Esophagus muscularis mucosa (tissue), 4 donors: Measurements from ENCODE around the gene CLTB. TPM values are rescaled to one million over a fixed set of nuclear protein-coding genes. Genes with fewer than 3 reads are reported as not detected.

Source experiments
- DNase-seq: peaks from one replicate; pipeline ENCODE4 v3.0.0-alpha.2; 2017; ENCODE audit errors: extremely low spot score
- H3K27ac ChIP-seq, 4 donors: fragments of 200-600 bp; sonication (generic); replicated peaks in 1 of 4; 1 replicate in 3 of 4; 2 replicates in 1 of 4; pipeline ENCODE4 v1.5.1; 2016 to 2019; ENCODE audit warnings: mild to moderate bottlenecking in 1 of 4
- H3K27me3 ChIP-seq, 4 donors: fragments of 200-600 bp; sonication (generic); one replicate each; pipeline versions ENCODE4 v1.5.1 to v1.6.0; 2016 to 2019
- H3K36me3 ChIP-seq, 4 donors: fragments of 200-600 bp; sonication (generic); one replicate each; pipeline ENCODE4 v1.5.1; 2016 to 2019
- H3K4me1 ChIP-seq, 4 donors: fragments of 200-600 bp; sonication (generic); one replicate each; pipeline ENCODE4 v1.5.1; 2016 to 2019
- H3K4me3 ChIP-seq, 4 donors: fragments of 200-600 bp; sonication (generic); 1 replicate in 2 of 4; 2 replicates in 2 of 4; pipeline ENCODE4 v1.5.1; 2016 to 2019; ENCODE audit warnings: mild to moderate bottlenecking in 4 of 4, moderate library complexity in 1 of 4
- H3K9me3 ChIP-seq, 4 donors: fragments of 200-600 bp; sonication (generic); 1 replicate in 3 of 4; 2 replicates in 1 of 4; pipeline ENCODE4 v1.5.1; 2016 to 2019
- EP300 ChIP-seq: sonication (generic); formaldehyde crosslinking; IDR thresholded peaks from one replicate; pipeline ENCODE4 v1.6.1; 2017; ENCODE audit warnings: antibody characterized with exemption
- POLR2A ChIP-seq: fragments of 450-650 bp; IDR thresholded peaks from one replicate; pipeline ENCODE4 v1.6.1; 2017; ENCODE audit warnings: antibody characterized with exemption, moderate library complexity, mild to moderate bottlenecking, low read depth
- POLR2AphosphoS5 ChIP-seq, 2 donors: sonication (generic); formaldehyde crosslinking; IDR thresholded peaks; one replicate each; pipeline ENCODE4 v1.6.1; 2017; ENCODE audit warnings: antibody characterized with exemption in 2 of 2
- WGBS: methylation state at CpG from one replicate; pipeline ENCODE4 v1.1.5; 2018; 5-methylcytosine and 5-hydroxymethylcytosine counted together
- intact Hi-C: fragments of 100-400 bp; cut with DNase I; formaldehyde crosslinking; loops from one replicate; pipeline ENCODE4 v1.15.1; 2023
- total RNA-seq, 4 donors: library from RNA; depleted of rRNA; stranded (reverse); fragments of >200 nt; gene quantifications; one replicate each; pipeline versions ENCODE4 v1.1.0 to v1.2.1, GENCODE V29; 2016
- TF ChIP-seq, protein P1 (sequence below), 3 experiments: fragments of 200-600 bp in 2 of 3; fragments of 450-650 bp in 1 of 3; sonication (generic) in 2 of 3; IDR thresholded peaks; one replicate each; pipeline ENCODE4 v1.5.1; 2017 to 2019; ENCODE audit warnings: antibody characterized with exemption in 3 of 3, mild to moderate bottlenecking in 2 of 3, moderate library complexity in 1 of 3

Gene CLTB
- total RNA-seq, 4 donors from 2014 or later: 220 to 267 (median 239) TPM

DNA sequence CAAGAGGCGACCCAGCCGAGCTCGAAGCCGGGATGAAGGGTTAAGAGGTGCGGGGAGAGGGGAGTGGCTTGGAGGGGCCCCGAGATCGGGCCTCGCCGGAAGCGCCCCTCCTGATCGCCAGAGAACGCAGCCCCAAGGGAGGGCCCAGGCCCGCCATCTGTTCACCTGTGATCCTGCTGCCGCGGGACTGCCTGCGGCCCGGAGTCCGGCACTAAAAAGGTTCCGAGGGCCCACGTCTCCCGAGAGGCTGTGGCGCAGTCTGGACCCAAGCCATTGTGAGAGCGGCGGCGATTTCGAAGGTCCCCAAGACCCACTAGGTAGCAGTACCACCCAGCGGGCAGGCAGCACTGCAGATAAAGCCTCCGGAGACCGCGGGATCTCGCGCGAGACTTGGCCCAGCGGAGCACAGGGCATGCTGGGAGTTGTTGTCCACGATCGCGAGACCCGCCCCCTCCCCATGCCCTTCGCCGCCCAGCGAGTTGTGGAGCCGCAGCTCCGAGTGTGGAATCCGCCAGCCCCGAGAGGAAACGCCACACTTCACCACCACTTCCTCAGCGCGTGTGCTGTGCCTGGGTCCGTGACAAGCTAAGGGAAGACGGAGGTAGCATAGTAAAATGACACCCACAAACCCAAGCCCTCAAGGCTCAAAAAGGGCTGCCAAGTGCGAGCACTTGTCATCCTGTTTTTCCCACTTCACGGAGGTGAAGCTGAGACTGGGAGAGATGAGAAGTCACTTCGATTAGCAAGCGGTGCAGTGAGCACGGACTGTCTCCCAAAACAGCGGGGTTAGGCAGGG is 54.7 kb downstream of the CLTB start, which contains the start of gene KIAA1191:
Gene KIAA1191, minus strand, starts transcription at position 328 of the 796 bp plus-strand sequence. CDS start 2,256 bp downstream, outside the sequence.
- H3K27me3 ChIP-seq: no peaks in the 10 kb centered on the region
- H3K4me3 ChIP-seq: peak within 1 kb of the TSS; percentile 88 to 93 (median 90)
- peaks cover 0 to 28% (median 18%) of the 10 kb centered on the region in 4 donors for H3K36me3 ChIP-seq
- peak; percentile 97 for DNase-seq
- H3K9me3 ChIP-seq: no peaks in the 10 kb centered on the region
- H3K27ac ChIP-seq: peak within 1 kb of the TSS; percentile 77 to 85 (median 84)
- H3K4me1 ChIP-seq: peaks cover 20 to 51% (median 50%) of the 10 kb centered on the region in 4 donors
- 3% methylated on average over 13 of the region's 56 CpGs for WGBS
- intact Hi-C loops: no loop called here
- TF ChIP-seq POLR2A (peak; percentile 48), EP300 (no peak), POLR2AphosphoS5 (IDR thresholded peaks at IDR 0.05) (peak; percentile 94 to 95)
- TF ChIP-seq, protein P1, sequence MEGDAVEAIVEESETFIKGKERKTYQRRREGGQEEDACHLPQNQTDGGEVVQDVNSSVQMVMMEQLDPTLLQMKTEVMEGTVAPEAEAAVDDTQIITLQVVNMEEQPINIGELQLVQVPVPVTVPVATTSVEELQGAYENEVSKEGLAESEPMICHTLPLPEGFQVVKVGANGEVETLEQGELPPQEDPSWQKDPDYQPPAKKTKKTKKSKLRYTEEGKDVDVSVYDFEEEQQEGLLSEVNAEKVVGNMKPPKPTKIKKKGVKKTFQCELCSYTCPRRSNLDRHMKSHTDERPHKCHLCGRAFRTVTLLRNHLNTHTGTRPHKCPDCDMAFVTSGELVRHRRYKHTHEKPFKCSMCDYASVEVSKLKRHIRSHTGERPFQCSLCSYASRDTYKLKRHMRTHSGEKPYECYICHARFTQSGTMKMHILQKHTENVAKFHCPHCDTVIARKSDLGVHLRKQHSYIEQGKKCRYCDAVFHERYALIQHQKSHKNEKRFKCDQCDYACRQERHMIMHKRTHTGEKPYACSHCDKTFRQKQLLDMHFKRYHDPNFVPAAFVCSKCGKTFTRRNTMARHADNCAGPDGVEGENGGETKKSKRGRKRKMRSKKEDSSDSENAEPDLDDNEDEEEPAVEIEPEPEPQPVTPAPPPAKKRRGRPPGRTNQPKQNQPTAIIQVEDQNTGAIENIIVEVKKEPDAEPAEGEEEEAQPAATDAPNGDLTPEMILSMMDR (IDR thresholded peaks at IDR 0.05): peak; percentile 14 to 41 (median 35)

DNA sequence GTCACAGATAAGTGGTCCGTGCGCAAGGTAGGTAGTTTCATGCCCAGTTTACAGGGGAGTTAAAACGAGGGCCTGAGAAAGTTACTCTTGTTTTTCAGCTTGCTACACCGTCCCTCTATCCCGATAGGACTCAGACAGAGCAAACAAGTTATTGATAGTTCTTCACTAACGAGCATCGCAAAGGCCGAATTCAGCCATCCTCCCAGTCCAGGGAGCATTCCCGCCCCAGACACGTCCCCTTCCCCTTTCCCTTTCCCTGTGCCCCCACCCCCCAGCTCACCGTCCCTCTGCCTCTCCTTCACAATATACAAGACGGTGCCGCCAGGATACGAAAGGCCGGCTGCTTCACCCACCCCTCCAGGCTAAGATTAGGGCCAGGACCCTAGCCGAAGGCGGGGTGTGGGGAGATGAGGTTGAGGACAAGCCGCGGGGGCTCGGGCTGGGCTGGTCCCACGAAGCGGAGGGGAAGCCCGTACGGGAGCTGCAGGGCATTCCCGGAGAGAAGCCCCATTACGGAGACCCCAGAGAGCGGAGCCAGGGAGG is 55.4 kb downstream of the CLTB start:
- intact Hi-C loops: no loop called here
- DNase-seq: no peak
- Histone ChIP-seq H3K4me3 (peak overlapping the region; percentile 88 to 93 (median 90)), H3K27ac (peak overlapping the region; percentile 77 to 85 (median 84)), H3K4me1 (peaks cover 14 to 44% (median 43%) of the 10 kb centered on the region in 4 donors), H3K27me3 (no peaks in the 10 kb centered on the region), H3K36me3 (peaks cover 0 to 34% (median 19%) of the 10 kb centered on the region in 4 donors), H3K9me3 (no peaks in the 10 kb centered on the region)
- TF ChIP-seq POLR2AphosphoS5 (IDR thresholded peaks at IDR 0.05): no peak
- no peak for TF ChIP-seq EP300
- TF ChIP-seq, protein P1 (IDR thresholded peaks at IDR 0.05): no peak
- no peak for TF ChIP-seq POLR2A
- WGBS: 4% methylated on average over 15 of the region's 27 CpGs

DNA sequence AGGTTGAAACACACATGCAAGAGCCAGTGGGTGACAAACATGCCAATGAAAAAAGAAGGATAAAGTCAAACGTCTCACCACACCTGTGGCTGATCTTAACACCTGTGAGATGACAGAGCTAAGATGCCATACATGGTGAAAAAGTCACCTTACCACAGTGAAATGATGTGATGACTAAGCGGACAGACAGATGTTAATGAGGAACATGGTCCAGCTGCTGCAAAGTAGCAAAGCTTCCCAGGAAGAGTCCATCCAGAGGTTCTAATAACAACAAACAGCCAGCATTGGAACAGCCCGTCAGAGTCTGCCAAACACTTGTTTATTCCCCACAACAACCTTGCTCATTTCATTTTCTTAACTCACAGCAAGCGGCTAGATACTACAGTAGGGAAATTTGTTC is 56.7 kb downstream of the CLTB start:
- Histone ChIP-seq H3K4me1 (peaks cover 11 to 36% (median 31%) of the 10 kb centered on the region in 4 donors), H3K9me3 (no peaks in the 10 kb centered on the region), H3K27me3 (no peaks in the 10 kb centered on the region), H3K27ac (no peak overlapping the region), H3K4me3 (peak overlapping the region in 2 of 4 donors; percentile 4 to 92), H3K36me3 (peaks cover 4 to 48% (median 30%) of the 10 kb centered on the region in 4 donors)
- WGBS: 59% methylated on average over 4 of the region's 4 CpGs
- no peak for DNase-seq
- intact Hi-C loops: no loop called here
- TF ChIP-seq, protein P1 (IDR thresholded peaks at IDR 0.05): no peak
- TF ChIP-seq POLR2AphosphoS5 (IDR thresholded peaks at IDR 0.05): no peak
- no peak for TF ChIP-seq EP300
- TF ChIP-seq POLR2A: no peak

DNA sequence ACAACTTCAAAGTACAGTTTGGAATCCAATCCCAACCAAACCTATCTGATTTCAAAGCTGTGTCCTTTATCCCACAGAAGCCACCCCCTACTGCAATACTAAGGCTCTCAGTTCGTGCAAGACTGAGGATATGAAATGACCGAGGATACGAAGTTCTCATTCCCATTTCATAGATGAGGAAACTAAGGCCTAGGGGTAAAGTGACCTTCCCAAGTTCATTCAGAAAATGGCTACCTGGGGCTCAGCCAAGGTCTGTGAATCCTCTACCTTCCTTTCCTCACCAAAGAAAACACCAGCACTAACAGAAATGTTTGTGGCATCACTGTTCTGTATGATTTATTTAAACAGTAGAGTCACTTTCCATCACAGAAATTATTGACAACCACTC is 60.2 kb downstream of the CLTB start:
- intact Hi-C loops: no loop called here
- H3K4me1 ChIP-seq: peaks cover 10 to 25% (median 20%) of the 10 kb centered on the region in 4 donors
- DNase-seq: no peak
- TF ChIP-seq EP300: no peak
- TF ChIP-seq POLR2A: no peak
- no peak for TF ChIP-seq POLR2AphosphoS5 (IDR thresholded peaks at IDR 0.05)
- TF ChIP-seq, protein P1 (IDR thresholded peaks at IDR 0.05): no peak
- no peak overlapping the region for H3K4me3 ChIP-seq
- peaks cover 19 to 82% (median 65%) of the 10 kb centered on the region in 4 donors for H3K36me3 ChIP-seq
- H3K27ac ChIP-seq: no peak overlapping the region
- no peaks in the 10 kb centered on the region for H3K27me3 ChIP-seq
- WGBS: 93% methylated on average over 3 of the region's 3 CpGs
- no peaks in the 10 kb centered on the region for H3K9me3 ChIP-seq
